ENCODE data around the gene HDLBP.

HDLBP gene

DNA sequence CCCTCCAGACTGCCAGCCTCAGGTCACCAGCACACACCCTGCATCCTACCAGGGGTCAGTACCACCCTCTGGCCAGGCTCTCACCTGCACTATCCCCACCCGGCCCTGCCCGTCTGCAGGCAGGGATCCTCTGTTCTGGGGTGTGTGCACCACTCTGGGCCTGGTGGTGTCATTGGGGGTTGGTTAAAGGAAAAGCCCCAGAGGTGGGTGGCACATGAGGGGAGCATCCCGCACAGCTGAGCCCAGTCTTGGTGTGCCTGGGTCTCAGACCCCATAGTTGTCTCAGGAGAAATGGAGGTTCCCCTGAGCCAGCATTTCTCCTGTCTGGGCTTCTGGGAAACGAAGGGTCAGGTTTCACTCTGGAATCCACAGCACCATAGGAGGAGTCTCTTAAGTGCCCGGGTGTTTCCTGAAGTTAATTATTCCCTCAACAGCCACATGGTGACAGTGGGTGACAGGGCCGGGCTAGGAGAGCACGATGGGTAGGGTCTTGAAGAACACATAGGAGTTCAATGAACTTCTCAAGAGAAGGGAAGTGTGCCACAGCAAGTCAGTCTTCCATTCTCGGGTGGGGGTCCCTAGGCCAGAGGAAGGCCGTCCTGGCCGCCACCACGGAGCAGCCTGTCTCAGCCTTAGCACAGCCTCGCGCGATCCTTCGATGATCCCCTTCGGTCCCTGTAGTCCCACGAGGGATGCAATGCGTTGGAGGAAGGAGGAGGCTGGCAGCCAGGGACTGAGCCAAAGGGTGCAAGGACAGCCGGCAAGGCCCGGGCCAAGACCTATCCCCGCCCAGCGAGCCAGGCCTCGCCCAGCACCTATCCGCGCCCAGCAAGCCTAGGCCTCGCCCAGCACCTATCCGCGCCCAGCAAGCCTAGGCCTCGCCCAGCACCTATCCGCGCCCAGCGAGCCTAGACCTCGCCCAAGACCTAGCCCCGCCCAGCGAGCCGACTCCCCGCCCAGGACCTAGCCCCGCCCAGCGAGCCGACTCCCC, 39.5 kb upstream of the HDLBP start:
- H2AK5ac ChIP-seq (ENCODE audit: low read length), result no peak overlapping the region
- no peak overlapping the region for H3K4ac ChIP-seq (ENCODE audit: low read depth, low read length)
- H4K91ac ChIP-seq (ENCODE audit: low read depth, low read length), result peak overlapping the region; percentile 1
- H3K9me3 ChIP-seq (ENCODE audit: insufficient read depth, low read depth, low read length), result no peaks in the 10 kb centered on the region
- H2BK120ac ChIP-seq (ENCODE audit: insufficient read depth, low read length, poor library complexity), result no peak overlapping the region
- H2BK12ac ChIP-seq (ENCODE audit: low read length), result no peak overlapping the region
- no peaks in the 10 kb centered on the region for H3K27me3 ChIP-seq (ENCODE audit: insufficient read depth, low read length)
- H2BK5ac ChIP-seq (ENCODE audit: low read depth, low read length, poor library complexity), result no peak overlapping the region
- peaks cover 10 to 11% of the 10 kb centered on the region in 2 experiments for H3K4me1 ChIP-seq (ENCODE audit: control insufficient read depth in 1 of 2, insufficient read depth in 2 of 2, low read length in 2 of 2)
- no peak overlapping the region for H3K18ac ChIP-seq (ENCODE audit: low read length)
- peaks cover 19 to 28% of the 10 kb centered on the region in 2 experiments for H3K36me3 ChIP-seq (ENCODE audit: control insufficient read depth in 1 of 2, insufficient read depth in 2 of 2, low read length in 2 of 2)
- peak overlapping the region; percentile 57 for H3K4me2 ChIP-seq (ENCODE audit: low read length)
- peak overlapping the region; percentile 0 for H4K8ac ChIP-seq (ENCODE audit: low read depth, low read length)
- WGBS (ENCODE audit: extremely low coverage, insufficient coverage, insufficient read length), result no CpG with 5 or more reads among the region's 40 CpGs
- peak; percentile 69 to 76 for DNase-seq
- H3K14ac ChIP-seq (ENCODE audit: low read length), result peak overlapping the region; percentile 1
- H3K23ac ChIP-seq (ENCODE audit: low read length), result no peak overlapping the region
- H3K79me2 ChIP-seq (ENCODE audit: control insufficient read depth, insufficient read depth, low read length, poor library complexity), result peaks cover 6% of the 10 kb centered on the region
- no peak overlapping the region for H2AFZ ChIP-seq (ENCODE audit: insufficient read depth, low read length, poor library complexity)
- peak overlapping the region; percentile 40 for H3K4me3 ChIP-seq (ENCODE audit: low read depth, low read length)
- H3K9ac ChIP-seq (ENCODE audit: low read length), result no peak overlapping the region
- H3K79me1 ChIP-seq (ENCODE audit: low read length), result peaks cover 9% of the 10 kb centered on the region
- H3K27ac ChIP-seq (ENCODE audit: low read depth, low read length), result peak overlapping the region; percentile 20
- peak overlapping the region; percentile 1 for H4K12ac ChIP-seq (ENCODE audit: low read depth, low read length)

DNA sequence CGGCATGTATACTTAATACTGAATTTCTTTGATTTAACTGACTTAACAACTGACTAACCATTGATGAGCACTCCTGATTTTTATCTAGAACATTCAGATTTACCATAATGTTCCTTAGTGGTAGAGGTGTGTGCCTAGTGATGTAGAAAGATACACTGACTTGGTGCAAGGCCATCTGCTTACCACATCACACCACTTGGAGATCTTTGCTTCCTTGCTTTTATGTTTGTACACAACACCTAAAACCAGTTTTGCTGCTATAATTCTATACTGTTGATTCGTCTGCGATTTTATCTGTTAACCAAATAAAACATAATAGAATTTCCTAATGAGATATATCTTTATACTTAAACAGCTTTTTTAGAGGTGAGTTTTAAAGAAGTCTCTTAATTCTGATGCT, 36.8 kb upstream of the HDLBP start:
- no peak overlapping the region for H2BK12ac ChIP-seq (ENCODE audit: low read length)
- WGBS (ENCODE audit: extremely low coverage, insufficient coverage, insufficient read length), result no CpG with 5 or more reads among the region's 3 CpGs
- no peak overlapping the region for H4K8ac ChIP-seq (ENCODE audit: low read depth, low read length)
- no peak overlapping the region for H3K4me3 ChIP-seq (ENCODE audit: low read depth, low read length)
- no peak overlapping the region for H2AFZ ChIP-seq (ENCODE audit: insufficient read depth, low read length, poor library complexity)
- H3K4ac ChIP-seq (ENCODE audit: low read depth, low read length), result no peak overlapping the region
- no peak overlapping the region for H2BK5ac ChIP-seq (ENCODE audit: low read depth, low read length, poor library complexity)
- H3K23ac ChIP-seq (ENCODE audit: low read length), result no peak overlapping the region
- H3K79me1 ChIP-seq (ENCODE audit: low read length), result peaks cover 9% of the 10 kb centered on the region
- H3K27me3 ChIP-seq (ENCODE audit: insufficient read depth, low read length), result no peaks in the 10 kb centered on the region
- H3K9ac ChIP-seq (ENCODE audit: low read length), result no peak overlapping the region
- no peak overlapping the region for H4K91ac ChIP-seq (ENCODE audit: low read depth, low read length)
- H3K36me3 ChIP-seq (ENCODE audit: control insufficient read depth in 1 of 2, insufficient read depth in 2 of 2, low read length in 2 of 2), result peaks cover 35 to 44% of the 10 kb centered on the region in 2 experiments
- DNase-seq, result no peak
- H2AK5ac ChIP-seq (ENCODE audit: low read length), result no peak overlapping the region
- H3K9me3 ChIP-seq (ENCODE audit: insufficient read depth, low read depth, low read length), result no peaks in the 10 kb centered on the region
- no peak overlapping the region for H3K18ac ChIP-seq (ENCODE audit: low read length)
- H3K14ac ChIP-seq (ENCODE audit: low read length), result no peak overlapping the region
- H3K4me1 ChIP-seq (ENCODE audit: control insufficient read depth in 1 of 2, insufficient read depth in 2 of 2, low read length in 2 of 2), result peaks cover 10 to 11% of the 10 kb centered on the region in 2 experiments
- no peak overlapping the region for H2BK120ac ChIP-seq (ENCODE audit: insufficient read depth, low read length, poor library complexity)
- no peak overlapping the region for H3K27ac ChIP-seq (ENCODE audit: low read depth, low read length)
- no peak overlapping the region for H4K12ac ChIP-seq (ENCODE audit: low read depth, low read length)
- no peak overlapping the region for H3K4me2 ChIP-seq (ENCODE audit: low read length)
- H3K79me2 ChIP-seq (ENCODE audit: control insufficient read depth, insufficient read depth, low read length, poor library complexity), result peaks cover 6% of the 10 kb centered on the region

DNA sequence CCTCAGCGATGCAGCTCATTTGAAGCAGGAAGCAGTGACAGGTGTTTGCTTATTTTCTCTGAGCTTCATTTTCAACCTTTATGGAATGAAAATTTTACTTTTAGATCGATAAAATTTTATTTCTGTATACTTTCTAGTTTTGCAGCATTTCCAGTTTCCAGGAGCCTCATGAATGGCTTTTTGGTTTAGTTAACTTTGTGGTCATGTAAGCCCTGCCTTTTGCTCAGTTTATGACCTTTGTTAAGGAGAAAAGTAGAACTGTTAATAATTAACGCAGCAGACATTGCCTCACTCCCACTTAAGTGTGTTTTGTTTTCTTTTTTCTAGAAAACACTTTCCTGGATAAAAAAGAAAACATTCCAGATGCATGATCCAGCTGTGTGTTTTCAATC, 36.2 kb upstream of the HDLBP start:
- H3K4me1 ChIP-seq (ENCODE audit: control insufficient read depth in 1 of 2, insufficient read depth in 2 of 2, low read length in 2 of 2), result peaks cover 9% of the 10 kb centered on the region in 2 experiments
- H3K4me3 ChIP-seq (ENCODE audit: low read depth, low read length), result no peak overlapping the region
- H2BK120ac ChIP-seq (ENCODE audit: insufficient read depth, low read length, poor library complexity), result no peak overlapping the region
- H4K91ac ChIP-seq (ENCODE audit: low read depth, low read length), result no peak overlapping the region
- peaks cover 8% of the 10 kb centered on the region for H3K79me1 ChIP-seq (ENCODE audit: low read length)
- H2AK5ac ChIP-seq (ENCODE audit: low read length), result no peak overlapping the region
- no peak overlapping the region for H4K12ac ChIP-seq (ENCODE audit: low read depth, low read length)
- WGBS (ENCODE audit: extremely low coverage, insufficient coverage, insufficient read length), result no CpG with 5 or more reads among the region's 3 CpGs
- no peaks in the 10 kb centered on the region for H3K27me3 ChIP-seq (ENCODE audit: insufficient read depth, low read length)
- no peak overlapping the region for H3K18ac ChIP-seq (ENCODE audit: low read length)
- peaks cover 1% of the 10 kb centered on the region for H3K9me3 ChIP-seq (ENCODE audit: insufficient read depth, low read depth, low read length)
- H3K23ac ChIP-seq (ENCODE audit: low read length), result no peak overlapping the region
- H3K14ac ChIP-seq (ENCODE audit: low read length), result no peak overlapping the region
- H3K4ac ChIP-seq (ENCODE audit: low read depth, low read length), result no peak overlapping the region
- no peak overlapping the region for H3K9ac ChIP-seq (ENCODE audit: low read length)
- DNase-seq, result no peak
- H4K8ac ChIP-seq (ENCODE audit: low read depth, low read length), result no peak overlapping the region
- H3K79me2 ChIP-seq (ENCODE audit: control insufficient read depth, insufficient read depth, low read length, poor library complexity), result peaks cover 5% of the 10 kb centered on the region
- peaks cover 40 to 50% of the 10 kb centered on the region in 2 experiments for H3K36me3 ChIP-seq (ENCODE audit: control insufficient read depth in 1 of 2, insufficient read depth in 2 of 2, low read length in 2 of 2)
- H3K4me2 ChIP-seq (ENCODE audit: low read length), result no peak overlapping the region
- no peak overlapping the region for H2AFZ ChIP-seq (ENCODE audit: insufficient read depth, low read length, poor library complexity)
- no peak overlapping the region for H2BK12ac ChIP-seq (ENCODE audit: low read length)
- no peak overlapping the region for H2BK5ac ChIP-seq (ENCODE audit: low read depth, low read length, poor library complexity)
- H3K27ac ChIP-seq (ENCODE audit: low read depth, low read length), result no peak overlapping the region

DNA sequence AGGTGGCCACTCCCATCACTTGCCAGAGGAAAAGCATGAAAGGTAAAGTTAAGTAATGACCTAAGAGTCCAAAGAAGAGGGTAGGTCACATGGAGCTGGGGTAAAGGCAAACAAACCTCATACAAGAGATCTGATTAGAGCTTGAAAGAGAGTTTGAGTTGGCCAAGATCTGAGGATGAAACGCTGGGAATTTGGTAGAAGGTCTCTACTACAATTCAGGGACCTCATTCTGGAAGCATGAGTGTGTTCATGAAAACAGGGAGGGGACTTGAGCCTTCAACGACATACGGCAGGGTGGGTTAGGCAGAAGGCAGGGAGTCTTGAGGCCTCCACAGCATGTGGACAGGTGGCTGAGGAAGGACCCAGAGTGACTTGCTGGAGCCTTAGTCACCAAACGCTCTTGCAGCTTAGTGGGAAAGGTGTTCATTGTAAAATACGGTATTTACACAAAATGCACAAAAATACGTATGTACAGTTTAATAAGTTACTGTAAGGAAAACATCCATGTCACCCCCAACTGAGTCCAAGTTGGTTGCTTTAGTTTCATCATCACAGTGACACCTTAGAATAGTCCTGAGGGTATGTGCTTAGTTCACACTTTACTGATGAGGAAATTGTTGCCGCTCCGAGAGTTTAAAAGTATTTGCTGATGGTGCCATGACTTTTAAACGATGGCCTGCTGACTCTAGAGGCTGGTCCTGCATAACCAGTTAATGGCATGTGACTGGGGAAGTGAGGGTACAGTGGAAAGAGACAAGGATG, 35.6 kb upstream of the HDLBP start:
- Histone ChIP-seq H3K9ac (ENCODE audit: low read length) (no peak overlapping the region), H3K4me2 (ENCODE audit: low read length) (no peak overlapping the region), H3K79me1 (ENCODE audit: low read length) (peaks cover 3% of the 10 kb centered on the region), H3K36me3 (ENCODE audit: control insufficient read depth in 1 of 2, insufficient read depth in 2 of 2, low read length in 2 of 2) (peaks cover 45 to 56% of the 10 kb centered on the region in 2 experiments), H3K14ac (ENCODE audit: low read length) (no peak overlapping the region), H3K23ac (ENCODE audit: low read length) (no peak overlapping the region), H3K4ac (ENCODE audit: low read depth, low read length) (no peak overlapping the region), H4K12ac (ENCODE audit: low read depth, low read length) (no peak overlapping the region), H3K4me1 (ENCODE audit: control insufficient read depth in 1 of 2, insufficient read depth in 2 of 2, low read length in 2 of 2) (peaks cover 9% of the 10 kb centered on the region in 2 experiments), H3K4me3 (ENCODE audit: low read depth, low read length) (no peak overlapping the region), H3K27ac (ENCODE audit: low read depth, low read length) (no peak overlapping the region), H2BK120ac (ENCODE audit: insufficient read depth, low read length, poor library complexity) (no peak overlapping the region), H3K79me2 (ENCODE audit: control insufficient read depth, insufficient read depth, low read length, poor library complexity) (no peaks in the 10 kb centered on the region), H3K9me3 (ENCODE audit: insufficient read depth, low read depth, low read length) (peaks cover 2% of the 10 kb centered on the region), H2BK12ac (ENCODE audit: low read length) (no peak overlapping the region), H2BK5ac (ENCODE audit: low read depth, low read length, poor library complexity) (no peak overlapping the region), H3K27me3 (ENCODE audit: insufficient read depth, low read length) (no peaks in the 10 kb centered on the region), H2AK5ac (ENCODE audit: low read length) (no peak overlapping the region), H3K18ac (ENCODE audit: low read length) (no peak overlapping the region), H2AFZ (ENCODE audit: insufficient read depth, low read length, poor library complexity) (no peak overlapping the region), H4K8ac (ENCODE audit: low read depth, low read length) (no peak overlapping the region), H4K91ac (ENCODE audit: low read depth, low read length) (no peak overlapping the region)
- peak; percentile 19 to 62 for DNase-seq
- WGBS (ENCODE audit: extremely low coverage, insufficient coverage, insufficient read length), result no CpG with 5 or more reads among the region's 9 CpGs
